Type B pancreatic cell (in vitro differentiated cells): ENCODE measurements around the gene GTF2IRD1. TPM values are rescaled to one million over a fixed set of nuclear protein-coding genes. Genes with fewer than 3 reads are reported as not detected.

Source experiments
- DNase-seq: peaks from one replicate; pipeline ENCODE4 v3.0.0; 2021; ENCODE audit warnings: mixed read lengths; ENCODE audit not compliant: unreplicated experiment; ENCODE audit errors: extremely low spot score
- H3K27ac Mint-ChIP-seq: 2 replicates; pipeline ENCODE4 v1.8.0; 2021; ENCODE audit warnings: mild to moderate bottlenecking, mixed read lengths
- H3K27me3 Mint-ChIP-seq: 2 replicates; pipeline ENCODE4 v1.8.0; 2021; ENCODE audit warnings: mixed read lengths
- H3K36me3 Mint-ChIP-seq: 2 replicates; pipeline ENCODE4 v1.8.0; 2021; ENCODE audit warnings: mixed read lengths
- H3K4me1 Mint-ChIP-seq: one replicate; pipeline ENCODE4 v1.8.0; 2021; ENCODE audit warnings: mixed read lengths; ENCODE audit not compliant: unreplicated experiment
- H3K4me3 Mint-ChIP-seq: 2 replicates; pipeline ENCODE4 v1.8.0; 2021; ENCODE audit warnings: mild to moderate bottlenecking, mixed read lengths
- H3K9me3 Mint-ChIP-seq: 2 replicates; pipeline ENCODE4 v1.8.0; 2021; ENCODE audit warnings: mixed read lengths
- CTCF ChIP-seq: fragments of 200-600 bp; sonication (generic); conservative IDR thresholded peaks from 2 replicates; pipeline ENCODE4 v1.5.0; 2021; ENCODE audit warnings: antibody characterized with exemption, mild to moderate bottlenecking
- total RNA-seq: library from RNA; stranded (reverse); gene quantifications from 2 replicates; pipeline ENCODE4 v1.2.1, GENCODE V29; 2021; ENCODE audit warnings: low replicate concordance

The GTF2IRD1 gene
- total RNA-seq, 1 donor from 2014 or later, result 47.9 TPM

GRCh38 chr7:74514131-74514591 lies 60.5 kb downstream of the GTF2IRD1 start:
- peaks cover 10% of the 10 kb centered on the region for H3K36me3 Mint-ChIP-seq
- no peaks in the 10 kb centered on the region for H3K4me1 Mint-ChIP-seq
- no peaks in the 10 kb centered on the region for H3K27me3 Mint-ChIP-seq
- no peak for DNase-seq
- H3K4me3 Mint-ChIP-seq, result no peak overlapping the region
- H3K27ac Mint-ChIP-seq, result no peak overlapping the region
- TF ChIP-seq CTCF, result no peak
- no peaks in the 10 kb centered on the region for H3K9me3 Mint-ChIP-seq

DNA sequence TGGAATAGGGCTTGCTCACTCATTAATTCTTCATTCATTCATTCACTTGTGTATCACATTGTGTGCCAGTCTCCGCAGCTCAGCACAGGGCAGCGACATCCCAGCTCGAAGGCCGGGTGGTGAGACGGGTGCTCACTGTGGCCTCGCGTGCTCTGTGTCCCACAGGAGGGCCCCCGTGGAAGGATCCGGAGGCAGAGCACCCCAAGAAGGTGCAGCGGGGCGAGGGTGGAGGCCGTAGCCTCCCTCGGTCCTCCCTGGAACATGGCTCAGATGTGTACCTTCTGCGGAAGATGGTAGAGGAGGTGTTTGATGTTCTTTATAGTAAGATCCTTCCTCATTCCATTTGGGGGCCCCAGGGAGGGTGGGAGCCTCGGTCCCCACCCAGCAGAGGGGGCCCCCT lies 61.6 kb downstream of the GTF2IRD1 start:
- H3K4me1 Mint-ChIP-seq, result no peaks in the 10 kb centered on the region
- no peaks in the 10 kb centered on the region for H3K27me3 Mint-ChIP-seq
- peaks cover 14% of the 10 kb centered on the region for H3K36me3 Mint-ChIP-seq
- H3K4me3 Mint-ChIP-seq, result no peak overlapping the region
- H3K27ac Mint-ChIP-seq, result no peak overlapping the region
- no peak for DNase-seq
- no peaks in the 10 kb centered on the region for H3K9me3 Mint-ChIP-seq
- TF ChIP-seq CTCF, result no peak

GRCh38 chr7:74516214-74516613 lies 62.5 kb downstream of the GTF2IRD1 start:
- H3K4me1 Mint-ChIP-seq, result no peaks in the 10 kb centered on the region
- TF ChIP-seq CTCF, result no peak
- H3K27me3 Mint-ChIP-seq, result no peaks in the 10 kb centered on the region
- no peak overlapping the region for H3K27ac Mint-ChIP-seq
- H3K36me3 Mint-ChIP-seq, result peaks cover 18% of the 10 kb centered on the region
- no peak overlapping the region for H3K4me3 Mint-ChIP-seq
- DNase-seq, result no peak
- peaks cover 4% of the 10 kb centered on the region for H3K9me3 Mint-ChIP-seq

GRCh38 chr7:74518041-74518440 lies 64.3 kb downstream of the GTF2IRD1 start:
- Mint-ChIP-seq H3K4me3 (no peak overlapping the region), H3K9me3 (peaks cover 4% of the 10 kb centered on the region), H3K27me3 (no peaks in the 10 kb centered on the region), H3K27ac (no peak overlapping the region), H3K4me1 (no peaks in the 10 kb centered on the region), H3K36me3 (peaks cover 23% of the 10 kb centered on the region)
- no peak for DNase-seq
- TF ChIP-seq CTCF, result no peak

DNA sequence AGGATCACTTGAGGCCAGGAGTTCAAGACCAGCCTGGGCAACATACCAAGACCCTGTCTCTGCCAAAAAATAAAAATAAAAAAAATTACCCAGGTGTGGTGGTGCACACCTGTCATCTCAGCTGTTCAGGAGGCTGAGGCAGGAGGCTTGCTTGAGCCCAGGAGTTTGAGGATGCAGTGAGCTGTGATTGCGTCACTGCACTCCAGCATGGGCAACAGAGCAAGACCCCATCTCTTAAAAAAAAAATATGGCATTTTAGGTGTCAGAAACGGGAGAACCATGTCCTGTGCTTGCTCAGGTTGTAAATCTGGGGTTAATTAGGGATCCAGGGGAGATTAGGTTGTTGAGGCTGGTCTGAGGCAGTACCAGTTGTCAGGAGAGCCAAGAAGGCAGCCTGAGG lies 64.9 kb downstream of the GTF2IRD1 start:
- H3K36me3 Mint-ChIP-seq, result peaks cover 25% of the 10 kb centered on the region
- no peak overlapping the region for H3K4me3 Mint-ChIP-seq
- peaks cover 4% of the 10 kb centered on the region for H3K9me3 Mint-ChIP-seq
- H3K4me1 Mint-ChIP-seq, result no peaks in the 10 kb centered on the region
- no peak for DNase-seq
- no peaks in the 10 kb centered on the region for H3K27me3 Mint-ChIP-seq
- no peak for TF ChIP-seq CTCF
- no peak overlapping the region for H3K27ac Mint-ChIP-seq

- Mint-ChIP-seq H3K4me1 (no peaks in the 10 kb centered on the region), H3K9me3 (peaks cover 4% of the 10 kb centered on the region), H3K27ac (no peak overlapping the region), H3K4me3 (no peak overlapping the region), H3K36me3 (peaks cover 26% of the 10 kb centered on the region), H3K27me3 (no peaks in the 10 kb centered on the region)
- TF ChIP-seq CTCF, result no peak
- no peak for DNase-seq
Measured at GRCh38 chr7:74519395-74519794, 65.7 kb downstream of the GTF2IRD1 start.
